ENCODE results near the gene CASKIN2. TPM values are rescaled to one million over a fixed set of nuclear protein-coding genes. Genes with fewer than 3 reads are reported as not detected.

CASKIN2 gene
- total RNA-seq, 1 donor from 2014 or later: 34.3 TPM

GRCh38 chr17:75506134-75506533 lies 9.2 kb downstream of the CASKIN2 start:
- Histone ChIP-seq H3K36me3 (peaks cover 70% of the 10 kb centered on the region), H3K4me1 (peaks cover 68% of the 10 kb centered on the region), H3K27me3 (ENCODE audit: low read depth) (no peaks in the 10 kb centered on the region), H3K9me3 (replicated peaks) (no peaks in the 10 kb centered on the region), H3K27ac (replicated peaks) (peak overlapping the region; percentile 96), H3K4me3 (no peak overlapping the region)
- no peak for TF ChIP-seq CTCF (IDR thresholded peaks at IDR 0.05; ENCODE audit: borderline replicate concordance)
- intact Hi-C loops (cut with micrococcal nuclease): no loop called here
- DNase-seq: no peak

- Histone ChIP-seq H3K27me3 (ENCODE audit: low read depth) (no peaks in the 10 kb centered on the region), H3K4me3 (no peak overlapping the region), H3K4me1 (peaks cover 68% of the 10 kb centered on the region)
Observed at GRCh38 chr17:75505640-75506039, 9.7 kb downstream of the CASKIN2 start.

GRCh38 chr17:75505152-75505409 lies 10.3 kb downstream of the CASKIN2 start:
- H3K4me1 ChIP-seq: peaks cover 68% of the 10 kb centered on the region
- peak overlapping the region; percentile 96 for H3K27ac ChIP-seq (replicated peaks)
- TF ChIP-seq CTCF (IDR thresholded peaks at IDR 0.05; ENCODE audit: borderline replicate concordance): no peak
- no peaks in the 10 kb centered on the region for H3K9me3 ChIP-seq (replicated peaks)
- H3K27me3 ChIP-seq (ENCODE audit: low read depth): no peaks in the 10 kb centered on the region
- DNase-seq: no peak
- H3K4me3 ChIP-seq: no peak overlapping the region
- H3K36me3 ChIP-seq: peaks cover 70% of the 10 kb centered on the region
- intact Hi-C loops (cut with micrococcal nuclease): no loop called here

More at GRCh38 chr17:75505640-75506039, 9.7 kb downstream of the CASKIN2 start:
- Histone ChIP-seq H3K9me3 (replicated peaks) (no peaks in the 10 kb centered on the region), H3K36me3 (peaks cover 70% of the 10 kb centered on the region), H3K27ac (replicated peaks) (peak overlapping the region; percentile 96)
- no peak for TF ChIP-seq CTCF (IDR thresholded peaks at IDR 0.05; ENCODE audit: borderline replicate concordance)
- intact Hi-C loops (cut with micrococcal nuclease): no loop called here
- DNase-seq: no peak

GRCh38 chr17:75504347-75505151 lies 10.8 kb downstream of the CASKIN2 start:
- H3K9me3 ChIP-seq (replicated peaks): no peaks in the 10 kb centered on the region
- no peak overlapping the region for H3K4me3 ChIP-seq
- DNase-seq: no peak
- intact Hi-C loops (cut with micrococcal nuclease): no loop called here
- H3K27ac ChIP-seq (replicated peaks): peak overlapping the region; percentile 96
- no peaks in the 10 kb centered on the region for H3K27me3 ChIP-seq (ENCODE audit: low read depth)
- TF ChIP-seq CTCF (IDR thresholded peaks at IDR 0.05; ENCODE audit: borderline replicate concordance): peak; percentile 69
- H3K4me1 ChIP-seq: peaks cover 68% of the 10 kb centered on the region
- peaks cover 74% of the 10 kb centered on the region for H3K36me3 ChIP-seq

- intact Hi-C loops (cut with micrococcal nuclease): no loop called here
- no peaks in the 10 kb centered on the region for H3K9me3 ChIP-seq (replicated peaks)
- no peaks in the 10 kb centered on the region for H3K27me3 ChIP-seq (ENCODE audit: low read depth)
- H3K27ac ChIP-seq (replicated peaks): peak overlapping the region; percentile 42
- no peak for TF ChIP-seq CTCF (IDR thresholded peaks at IDR 0.05; ENCODE audit: borderline replicate concordance)
- DNase-seq: no peak
- peaks cover 68% of the 10 kb centered on the region for H3K4me1 ChIP-seq
- no peak overlapping the region for H3K4me3 ChIP-seq
- peaks cover 78% of the 10 kb centered on the region for H3K36me3 ChIP-seq
Observed at GRCh38 chr17:75503976-75504346, 11.4 kb downstream of the CASKIN2 start.
